Cardiac fibroblast (primary cell): Measurements from ENCODE around the gene C4orf50.

Experiments
- DNase-seq, 2 donors: peaks; one replicate each; pipeline versions ENCODE4 v3.0.0 to v3.0.0-alpha.2; 2010; ENCODE audit warnings: low read depth in 2 of 2
- H3K4me3 ChIP-seq, 2 donors: replicated peaks in 1 of 2; 1 replicate in 1 of 2; 2 replicates in 1 of 2; pipeline ENCODE4 v1.5.1; 2011; ENCODE audit warnings: low read depth in 2 of 2, low read length in 2 of 2, mild to moderate bottlenecking in 2 of 2, moderate library complexity in 1 of 2
- TF ChIP-seq, protein P1 (sequence below): IDR thresholded peaks from one replicate; pipeline ENCODE4 v1.5.1; 2011; ENCODE audit warnings: low read depth, mild to moderate bottlenecking, low read length, inconsistent platforms

The C4orf50 gene

DNA sequence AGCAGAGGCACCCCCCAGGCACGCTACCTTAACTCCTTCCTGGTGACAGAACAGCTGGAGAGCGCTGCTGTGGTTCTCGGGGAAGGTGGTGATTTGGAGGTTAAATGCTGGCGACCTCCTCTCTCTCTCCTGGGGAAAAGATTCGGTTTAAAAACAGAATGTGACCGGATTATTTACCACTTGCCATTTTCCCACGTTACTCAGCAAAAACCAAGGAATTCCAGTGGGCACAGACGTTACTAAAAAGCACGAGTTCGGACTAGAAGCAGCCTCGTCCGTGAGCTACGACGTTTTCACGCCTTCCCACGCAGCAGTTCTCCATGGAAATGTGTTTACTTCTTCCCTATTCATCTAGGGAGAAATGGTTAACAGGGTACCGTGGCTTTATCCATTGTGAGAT is 32.3 kb upstream of the C4orf50 start:
- TF ChIP-seq, protein P1, sequence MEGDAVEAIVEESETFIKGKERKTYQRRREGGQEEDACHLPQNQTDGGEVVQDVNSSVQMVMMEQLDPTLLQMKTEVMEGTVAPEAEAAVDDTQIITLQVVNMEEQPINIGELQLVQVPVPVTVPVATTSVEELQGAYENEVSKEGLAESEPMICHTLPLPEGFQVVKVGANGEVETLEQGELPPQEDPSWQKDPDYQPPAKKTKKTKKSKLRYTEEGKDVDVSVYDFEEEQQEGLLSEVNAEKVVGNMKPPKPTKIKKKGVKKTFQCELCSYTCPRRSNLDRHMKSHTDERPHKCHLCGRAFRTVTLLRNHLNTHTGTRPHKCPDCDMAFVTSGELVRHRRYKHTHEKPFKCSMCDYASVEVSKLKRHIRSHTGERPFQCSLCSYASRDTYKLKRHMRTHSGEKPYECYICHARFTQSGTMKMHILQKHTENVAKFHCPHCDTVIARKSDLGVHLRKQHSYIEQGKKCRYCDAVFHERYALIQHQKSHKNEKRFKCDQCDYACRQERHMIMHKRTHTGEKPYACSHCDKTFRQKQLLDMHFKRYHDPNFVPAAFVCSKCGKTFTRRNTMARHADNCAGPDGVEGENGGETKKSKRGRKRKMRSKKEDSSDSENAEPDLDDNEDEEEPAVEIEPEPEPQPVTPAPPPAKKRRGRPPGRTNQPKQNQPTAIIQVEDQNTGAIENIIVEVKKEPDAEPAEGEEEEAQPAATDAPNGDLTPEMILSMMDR, result no peak
- no peak overlapping the region for H3K4me3 ChIP-seq
- no peak for DNase-seq

DNA sequence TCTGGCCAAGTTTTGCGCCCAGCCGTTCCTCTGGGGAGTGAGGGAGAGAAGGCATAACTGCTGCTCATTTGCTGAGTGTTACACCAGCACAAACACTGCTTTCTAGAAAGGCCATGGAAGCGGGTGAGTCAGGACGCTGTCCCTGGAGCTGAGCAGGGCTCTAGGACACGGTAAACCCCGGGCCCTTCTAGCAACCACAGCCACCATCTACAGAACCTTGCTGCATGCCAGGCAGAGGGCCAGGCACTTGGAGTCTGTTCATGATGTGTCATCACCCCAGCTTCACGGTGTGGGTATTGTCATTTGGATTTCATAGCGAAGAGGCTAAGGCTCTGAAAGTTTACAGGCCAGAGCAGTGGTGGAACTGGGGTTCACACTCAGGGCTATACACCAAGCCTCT is 31.8 kb upstream of the C4orf50 start:
- no peak for DNase-seq
- TF ChIP-seq, protein P1, result no peak
- H3K4me3 ChIP-seq, result no peak overlapping the region

DNA sequence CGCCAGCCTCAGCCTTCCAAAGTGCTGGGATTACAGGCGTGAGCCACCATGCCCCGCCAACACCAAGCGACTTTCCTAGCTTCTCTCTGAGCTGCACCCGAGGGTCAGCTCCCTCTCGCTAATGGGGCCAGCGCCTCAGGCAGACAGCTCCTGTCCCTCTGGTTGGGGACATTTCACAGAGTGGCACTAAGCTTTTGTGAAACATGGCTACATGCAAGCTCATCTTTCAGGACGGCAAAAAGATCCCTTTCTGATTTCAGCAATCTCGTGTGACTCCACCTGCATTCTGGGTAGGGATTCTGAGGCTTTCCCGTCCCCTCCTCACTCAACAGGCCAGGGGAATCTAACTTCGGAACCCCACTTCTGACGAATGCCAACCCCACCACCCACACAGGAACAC is 31.0 kb upstream of the C4orf50 start:
- no peak for DNase-seq
- TF ChIP-seq, protein P1, result no peak
- H3K4me3 ChIP-seq, result no peak overlapping the region

DNA sequence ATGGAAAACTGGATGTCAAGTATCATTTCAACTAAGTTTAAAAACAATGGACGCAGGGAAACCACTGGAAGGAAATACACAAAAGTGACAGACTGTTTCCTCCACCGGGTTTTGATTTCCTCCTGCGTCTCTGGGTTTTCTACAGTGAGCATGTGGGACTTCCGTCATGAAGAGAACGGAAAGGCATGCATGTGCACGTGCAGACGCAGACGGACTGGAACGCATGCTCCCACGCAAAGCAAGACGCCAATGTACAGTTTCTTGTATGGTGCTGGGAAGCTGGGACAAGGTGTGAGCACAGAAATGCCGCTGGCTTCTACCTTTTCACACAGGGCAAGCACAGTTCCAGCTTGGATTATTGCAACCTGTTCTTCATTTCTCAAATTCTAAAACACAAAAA is 30.3 kb upstream of the C4orf50 start:
- TF ChIP-seq, protein P1, result no peak
- DNase-seq, result no peak
- no peak overlapping the region for H3K4me3 ChIP-seq

DNA sequence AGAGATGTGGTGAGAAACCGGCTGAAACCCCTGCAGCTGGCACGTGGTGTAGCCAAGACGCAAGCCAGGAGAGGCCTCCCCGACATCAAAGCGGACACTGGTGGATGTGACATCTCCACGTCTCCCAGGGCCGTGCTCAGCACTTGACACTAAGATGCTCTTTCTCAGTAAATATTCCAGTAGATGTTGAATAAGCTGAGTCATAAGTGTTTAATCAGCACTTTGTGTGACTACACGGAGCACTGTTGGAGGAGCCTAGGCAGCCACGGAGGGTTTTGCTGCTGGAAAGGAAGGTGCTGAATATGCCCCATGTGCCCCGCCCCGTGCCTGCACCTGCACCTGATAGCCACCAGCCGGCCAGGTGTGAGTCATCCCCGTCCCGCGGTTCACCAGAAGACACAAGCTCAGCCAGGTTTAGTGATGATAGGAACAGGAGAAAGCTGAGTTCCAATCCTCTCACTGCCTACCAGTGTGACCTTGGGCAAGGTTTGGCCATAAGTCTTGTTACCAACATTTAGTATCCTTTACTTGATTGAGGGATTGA is 29.0 kb upstream of the C4orf50 start:
- no peak for DNase-seq
- H3K4me3 ChIP-seq, result no peak overlapping the region
- TF ChIP-seq, protein P1, result no peak

DNA sequence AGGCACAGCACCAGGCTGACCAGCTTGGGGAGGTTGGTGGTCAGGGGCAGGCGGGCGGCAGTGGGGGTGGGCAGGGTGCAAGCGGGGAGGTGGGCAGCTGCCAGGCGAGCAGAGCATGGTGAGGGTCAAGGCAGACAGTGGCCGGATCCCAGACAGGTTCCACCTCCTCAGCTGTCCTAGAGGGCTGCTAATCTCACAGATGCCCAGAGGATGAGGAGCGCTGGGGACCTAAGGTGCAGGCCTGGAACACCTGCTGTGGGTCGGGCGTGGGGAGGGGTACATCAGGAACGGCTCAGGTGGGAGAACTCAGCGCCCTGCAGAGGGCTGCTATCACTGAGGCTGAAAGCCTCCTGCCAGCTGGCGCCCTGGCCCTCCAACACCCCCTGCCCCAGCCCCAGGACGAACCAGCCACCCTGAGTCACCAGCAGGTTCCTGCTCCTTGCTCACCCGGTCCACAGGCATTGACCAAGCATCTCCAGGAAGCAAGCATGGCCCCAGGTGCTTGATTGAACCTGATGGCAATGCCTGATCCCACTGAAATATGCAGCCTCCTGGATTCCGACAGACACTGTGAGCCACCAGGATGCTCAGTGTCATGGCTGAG is 28.4 kb upstream of the C4orf50 start:
- DNase-seq, result no peak
- no peak overlapping the region for H3K4me3 ChIP-seq
- TF ChIP-seq, protein P1, result no peak

DNA sequence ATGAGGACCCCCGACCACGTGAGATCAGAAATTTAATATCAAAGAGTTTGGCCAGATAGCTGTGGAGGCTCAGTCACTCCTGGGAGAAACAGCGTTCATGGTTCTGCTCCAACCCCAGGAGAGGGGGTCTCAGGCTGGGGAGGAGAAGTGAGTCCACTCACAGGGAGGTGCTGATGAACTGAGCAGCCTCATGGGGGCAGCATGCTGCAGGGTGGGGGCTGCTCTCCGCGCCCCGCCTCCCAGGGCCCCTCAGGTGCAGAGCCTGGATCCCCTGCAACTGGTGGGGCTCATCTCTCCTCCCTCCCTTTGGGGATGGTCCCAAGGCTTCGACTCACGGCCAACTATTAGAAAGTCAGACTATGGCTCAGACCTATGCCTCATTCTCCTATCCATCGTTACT is 26.6 kb upstream of the C4orf50 start:
- TF ChIP-seq, protein P1, result no peak
- H3K4me3 ChIP-seq, result no peak overlapping the region
- no peak for DNase-seq
